SK-MEL-5 (cell line): ENCODE results near the gene ADGRV1. TPM values are rescaled to one million over a fixed set of nuclear protein-coding genes. Genes with fewer than 3 reads are reported as not detected.

Experiments used
- DNase-seq: peaks from one replicate; pipeline ENCODE4 v3.0.0-alpha.2; 2016; ENCODE audit warnings: low read depth, low spot score
- in situ Hi-C: cut with HindIII; loops from 2 replicates; pipeline ENCODE4 v1.10.0; 2016; ENCODE audit warnings: low sequenced_read_pairs, high pct_unique_total_duplicates, low pct_unique_long_range_greater_than_20kb
- total RNA-seq: library from RNA; depleted of rRNA; stranded (reverse); fragments of >200 nt; shearing (Covaris generic); gene quantifications from 2 replicates; pipeline ENCODE4 v1.2.3, GENCODE V29; 2014

Gene ADGRV1
- total RNA-seq, 1 experiment from 2014 or later, result 0.58 TPM

DNA sequence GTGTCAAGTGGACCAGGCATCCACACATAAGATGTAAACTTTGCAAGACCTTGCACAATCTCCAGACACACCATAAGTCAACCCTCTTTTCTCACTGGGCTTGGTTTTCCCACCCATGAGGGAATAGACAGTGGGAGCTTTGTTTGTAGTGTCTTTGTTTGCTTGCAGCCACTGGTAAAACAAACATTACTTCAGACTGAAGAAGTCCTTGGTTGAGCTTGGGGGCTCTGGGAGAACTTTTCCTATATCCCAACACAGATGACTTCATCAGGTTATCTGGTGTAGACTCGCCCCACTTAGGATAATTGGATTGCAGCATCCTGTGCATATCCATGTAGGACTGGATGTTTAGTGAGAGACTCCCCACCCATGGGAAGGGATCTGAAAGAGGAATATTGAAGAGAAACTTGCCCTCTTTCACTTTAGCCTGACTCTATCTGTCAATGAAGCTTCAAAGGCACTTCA is 11.5 kb upstream of the ADGRV1 start:
- peak; percentile 63 for DNase-seq
- in situ Hi-C loops, result no loop called here

DNA sequence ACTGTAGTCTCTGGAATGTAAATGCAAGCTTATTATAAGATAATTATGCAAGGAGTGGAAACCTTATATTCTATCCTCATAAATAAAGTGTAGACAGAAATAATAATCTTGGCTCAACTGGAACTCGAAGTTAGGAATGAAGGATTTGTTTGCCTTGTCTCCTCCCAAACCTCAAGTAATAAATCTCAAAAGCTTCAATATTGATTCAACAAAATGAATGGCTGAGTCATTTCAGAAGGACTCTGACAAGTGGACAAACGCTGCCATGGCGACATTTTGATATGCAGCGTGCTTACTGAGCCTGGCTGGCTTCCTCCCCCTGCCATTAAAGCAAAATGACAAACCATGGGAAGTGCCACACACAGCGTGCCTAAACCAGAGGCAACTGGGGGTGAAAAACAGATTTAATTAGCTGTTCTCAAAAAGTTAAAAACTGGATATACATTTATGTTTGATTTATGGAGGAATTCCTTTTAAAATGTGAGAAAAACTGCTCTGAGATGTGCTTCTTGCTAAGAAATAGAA is 10.5 kb upstream of the ADGRV1 start:
- DNase-seq, result peak; percentile 6
- in situ Hi-C loops, result no loop called here

DNA sequence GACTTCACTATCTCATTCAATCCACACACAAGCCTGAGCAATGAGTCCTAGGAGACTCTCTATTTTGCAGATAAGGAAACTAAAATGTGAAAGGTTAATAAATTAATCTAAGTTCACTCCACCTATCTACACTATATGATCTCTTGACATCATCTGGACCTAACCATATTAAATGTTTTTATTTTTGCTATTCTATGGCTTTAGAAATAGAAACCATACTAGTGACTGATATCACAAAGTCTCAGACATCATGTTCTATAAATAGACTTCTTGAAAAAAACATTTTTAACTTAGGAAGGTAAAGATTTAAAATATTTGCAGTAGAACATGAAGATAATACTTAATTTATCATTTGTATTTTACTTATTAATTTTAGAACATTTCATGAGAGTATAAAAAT is 9.4 kb upstream of the ADGRV1 start:
- no peak for DNase-seq
- in situ Hi-C loops, result no loop called here

DNA sequence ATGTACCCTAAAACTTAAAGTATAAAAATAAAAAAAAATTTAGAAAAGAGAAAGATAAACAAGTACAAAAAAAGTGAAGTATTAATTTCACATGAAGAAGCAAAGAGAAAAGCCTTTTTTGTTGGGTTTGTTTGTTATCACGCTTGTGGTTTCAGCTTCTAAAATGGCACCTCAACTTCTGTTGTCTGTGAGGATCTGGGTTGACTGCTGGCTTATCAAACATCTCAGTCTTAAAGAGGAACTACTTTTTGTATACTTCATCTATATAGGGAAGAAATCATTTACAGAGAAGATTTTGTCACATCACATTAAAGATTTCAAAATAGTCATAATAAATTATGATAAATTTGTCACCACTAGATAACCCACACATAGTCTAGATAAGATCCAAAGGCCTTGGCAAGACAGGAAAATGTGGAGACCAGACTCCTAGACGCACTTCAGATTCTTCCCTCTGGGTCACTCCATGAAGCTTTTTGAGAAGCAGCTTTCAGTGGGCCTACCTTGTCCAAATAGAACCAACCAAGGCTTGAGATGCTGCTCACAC is 8.8 kb upstream of the ADGRV1 start:
- in situ Hi-C loops, result no loop called here
- no peak for DNase-seq

DNA sequence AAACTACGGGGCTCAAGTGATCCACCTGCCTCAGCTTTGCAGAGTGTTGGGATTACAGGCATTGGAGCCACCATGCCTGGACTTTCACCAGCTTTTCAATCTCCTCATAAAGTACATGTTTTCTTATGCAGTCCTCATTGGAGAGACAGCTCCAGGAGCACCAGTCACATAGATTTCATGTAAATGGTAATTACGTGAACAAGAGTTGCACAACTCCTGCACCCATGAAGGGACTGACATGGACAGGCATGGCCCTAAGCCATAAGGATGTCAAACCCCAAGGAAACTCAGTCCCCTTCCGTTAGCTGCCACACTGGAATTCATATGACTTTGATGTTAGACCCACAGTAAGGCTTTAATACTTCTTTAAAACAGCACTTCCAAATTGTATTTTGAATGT is 7.6 kb upstream of the ADGRV1 start:
- DNase-seq, result no peak
- in situ Hi-C loops, result no loop called here

DNA sequence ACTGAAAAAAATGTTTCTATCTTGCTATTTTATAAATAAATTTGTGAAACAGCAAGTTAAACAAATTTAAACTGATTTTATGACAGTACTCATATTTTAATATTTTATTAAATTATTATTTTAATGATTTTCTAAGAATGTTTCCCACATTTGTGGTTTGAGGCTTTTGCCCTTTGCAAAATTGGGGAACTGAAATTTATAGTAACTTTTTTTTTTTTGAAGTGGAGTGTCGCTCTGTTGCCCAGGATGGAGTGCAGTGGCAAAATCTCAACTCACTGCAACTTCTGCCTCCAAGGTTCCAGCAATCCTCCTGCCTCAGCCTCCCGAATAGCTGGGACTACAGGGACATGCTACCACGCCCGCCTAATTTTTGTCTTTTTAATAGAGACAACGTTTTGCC is 7.2 kb upstream of the ADGRV1 start:
- in situ Hi-C loops, result no loop called here

DNA sequence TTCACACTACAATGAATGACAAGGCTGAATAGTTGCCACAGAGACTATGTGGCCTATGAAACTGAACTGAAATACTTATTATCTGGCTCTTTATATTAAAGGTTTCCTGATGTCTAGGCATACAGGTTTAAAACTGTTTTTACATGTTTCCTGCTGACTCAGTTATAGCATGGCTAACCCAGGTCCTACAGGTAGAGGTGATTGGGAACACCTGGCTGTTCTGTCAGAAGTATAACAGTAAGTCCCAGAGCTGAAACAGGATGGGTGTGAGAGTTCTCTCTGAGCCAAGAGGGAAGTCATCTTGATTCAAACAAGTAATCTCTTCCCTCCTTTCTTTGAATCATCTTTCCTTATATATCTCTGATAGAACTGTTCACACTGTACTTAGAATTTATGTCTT is 4.9 kb upstream of the ADGRV1 start:
- no peak for DNase-seq
- in situ Hi-C loops, result no loop called here

More for the DNA sequence above, 7.2 kb upstream of the ADGRV1 start:
- DNase-seq, result no peak

DNA sequence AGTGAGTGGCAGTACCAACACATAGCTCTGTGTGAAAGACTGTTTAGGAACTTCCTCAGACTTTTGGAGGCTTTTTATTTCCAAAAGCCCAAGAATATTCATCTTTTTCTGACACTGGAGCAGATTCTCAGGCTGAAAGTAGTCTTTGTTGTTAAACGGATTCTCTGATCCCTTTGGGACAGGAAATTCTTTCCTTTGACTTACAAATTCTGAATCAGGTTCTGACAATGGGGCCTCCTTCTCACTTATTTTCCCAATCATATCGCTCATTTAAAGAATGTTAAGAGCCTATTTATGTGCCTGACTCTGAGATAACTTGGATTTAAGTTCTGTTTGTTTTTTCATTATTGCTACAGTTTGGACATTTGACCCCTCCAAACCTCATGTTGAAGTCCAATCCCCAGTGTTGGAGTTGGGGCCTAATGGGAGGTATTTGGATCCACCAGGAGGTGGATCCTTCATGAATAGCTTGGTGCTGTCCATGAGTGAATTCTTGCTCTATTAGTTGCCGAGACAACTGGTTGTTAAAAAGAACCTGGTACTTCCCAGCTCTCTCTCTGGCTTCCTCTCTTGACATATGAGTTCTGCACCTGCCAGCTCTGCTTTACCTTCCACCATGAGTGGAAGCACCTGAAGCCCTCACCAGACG is 4.1 kb upstream of the ADGRV1 start:
- DNase-seq, result no peak
- in situ Hi-C loops, result no loop called here

DNA sequence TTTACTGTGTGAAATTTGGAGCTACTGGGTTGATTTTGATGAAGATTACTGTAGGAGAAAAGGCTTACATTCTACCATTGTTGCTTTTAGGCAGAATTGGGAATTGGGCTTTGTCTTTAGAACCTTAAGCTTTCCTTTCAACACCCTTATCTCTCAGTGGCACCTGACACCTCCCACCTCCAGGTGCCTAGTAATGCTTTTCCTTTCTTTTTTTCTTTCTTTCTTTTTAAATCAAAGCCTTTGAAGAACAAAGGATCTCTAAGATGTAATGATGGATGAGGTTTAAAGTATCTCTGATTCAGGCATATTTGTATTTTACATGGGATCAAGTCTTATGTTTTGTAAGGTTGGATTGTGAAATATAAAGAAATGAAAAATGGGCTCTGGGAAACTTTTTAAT is 2.9 kb upstream of the ADGRV1 start:
- DNase-seq, result no peak
- in situ Hi-C loops, result no loop called here

DNA sequence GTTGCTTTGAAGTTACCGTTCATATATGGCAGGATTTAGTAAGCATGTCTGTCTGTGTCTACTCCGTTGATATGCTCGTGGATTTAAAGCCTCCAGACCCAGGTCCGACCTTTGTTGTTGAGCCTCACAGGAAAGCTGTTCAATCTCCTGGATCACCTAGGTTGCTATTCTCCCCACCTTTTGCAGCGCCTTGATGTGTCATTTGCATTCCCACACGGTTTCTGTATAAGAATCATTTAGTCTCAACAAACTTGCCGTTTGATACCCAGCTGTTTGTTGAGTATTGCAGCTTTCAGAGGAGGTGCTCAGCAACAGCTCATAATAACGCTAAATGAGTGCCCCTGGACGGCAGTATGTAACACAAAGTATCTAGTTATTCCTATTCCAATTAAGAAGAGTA is 1.2 kb upstream of the ADGRV1 start:
- in situ Hi-C loops, result no loop called here
- DNase-seq, result no peak

DNA sequence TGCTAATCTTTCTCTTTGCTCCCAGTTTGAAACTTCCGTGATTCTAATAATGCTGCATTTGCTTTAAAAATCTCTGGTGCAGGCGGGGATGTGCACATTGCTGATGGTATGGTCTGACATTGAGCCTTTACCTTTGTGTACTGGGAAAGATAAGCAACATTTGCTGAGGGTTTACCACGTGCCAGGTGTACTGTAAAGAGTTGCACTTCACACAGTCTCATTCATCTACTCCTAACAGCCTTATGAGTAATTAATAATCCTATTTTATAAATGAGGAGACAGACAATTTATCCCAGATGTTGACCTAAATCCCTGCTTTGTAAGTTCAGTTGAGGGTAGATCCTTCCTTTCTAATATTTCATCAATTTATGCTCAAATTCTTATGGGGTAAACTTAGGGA is 726 bp upstream of the ADGRV1 start:
- no peak for DNase-seq

DNA sequence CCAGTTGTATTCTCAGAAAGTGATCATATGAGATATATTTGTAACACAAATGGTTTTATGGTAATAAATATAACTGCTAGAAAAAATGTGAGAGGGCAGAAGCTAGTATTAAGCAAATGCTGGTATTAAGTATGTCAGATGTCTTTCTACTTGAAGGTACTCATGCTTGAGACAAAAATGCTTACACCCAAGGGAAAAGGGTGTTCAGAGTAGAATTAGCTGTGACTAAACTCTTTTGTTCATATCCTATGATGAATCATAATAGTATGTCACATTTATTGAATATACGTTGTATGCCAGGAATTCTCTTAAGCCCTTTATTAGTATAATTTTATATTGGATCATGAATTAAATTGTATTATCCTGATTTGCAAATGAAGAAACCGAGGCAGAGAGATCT is 2.2 kb downstream of the ADGRV1 start:
- in situ Hi-C loops, result no loop called here

More for the DNA sequence above, 726 bp upstream of the ADGRV1 start:
- in situ Hi-C loops, result no loop called here

DNA sequence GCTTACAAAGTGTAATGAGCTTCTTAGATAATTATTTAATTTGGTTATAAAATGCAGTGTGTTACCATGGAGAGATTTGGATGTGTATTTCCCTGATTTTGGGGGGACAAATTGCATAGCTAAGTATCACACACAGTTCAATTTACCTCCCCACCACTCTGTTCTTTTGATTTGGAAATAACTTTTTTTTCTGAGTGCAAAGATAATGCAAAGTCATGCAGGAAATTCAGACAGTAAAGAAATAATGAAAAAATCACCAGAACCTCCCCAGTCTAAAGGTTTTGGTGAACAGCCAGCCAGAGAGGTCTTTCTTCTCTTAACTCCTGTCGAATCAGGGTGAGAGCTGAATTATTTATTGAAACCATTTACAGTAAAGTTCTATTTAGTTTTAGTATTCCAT is 3.2 kb downstream of the ADGRV1 start:
- in situ Hi-C loops, result no loop called here
- DNase-seq, result no peak

More for the DNA sequence above, 2.2 kb downstream of the ADGRV1 start:
- DNase-seq, result no peak

DNA sequence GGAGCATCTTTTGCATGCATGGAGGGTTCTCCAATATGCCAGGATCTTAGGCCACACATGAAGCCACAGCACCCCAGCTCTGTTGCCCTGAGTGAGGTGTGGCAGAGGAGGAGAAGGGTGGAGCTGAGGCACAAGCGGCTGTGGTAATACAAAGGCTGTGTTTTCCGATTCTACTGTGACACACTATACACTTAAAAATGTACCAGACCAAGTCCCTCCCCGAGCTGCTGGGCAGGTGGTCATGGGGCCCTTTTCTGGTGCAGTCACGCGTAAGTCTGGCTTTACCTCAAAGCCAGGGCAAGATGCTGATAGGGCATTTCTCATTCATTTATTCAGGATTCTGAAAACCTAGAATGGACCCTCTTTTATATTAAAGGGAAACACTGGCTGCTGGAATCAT is 3.7 kb downstream of the ADGRV1 start:
- no peak for DNase-seq
- in situ Hi-C loops, result no loop called here

DNA sequence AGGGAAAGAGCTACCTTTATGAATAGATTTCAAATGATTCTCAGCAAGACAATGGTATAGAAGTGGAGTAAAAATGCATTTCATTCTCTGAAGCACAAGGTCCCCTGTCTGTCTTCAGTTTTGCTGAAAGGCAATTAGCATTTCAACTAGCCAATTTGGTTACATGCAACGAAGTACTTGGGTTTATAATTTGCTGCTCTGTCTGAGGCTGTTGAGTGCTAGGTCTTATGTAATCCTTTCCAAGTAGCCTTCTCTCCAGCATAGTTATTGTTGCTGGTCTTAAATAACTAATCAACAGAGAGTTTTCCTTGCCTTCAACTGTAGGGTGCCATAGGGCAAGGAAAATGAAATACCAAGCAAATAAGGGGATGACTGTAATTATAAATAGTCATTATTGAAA is 4.5 kb downstream of the ADGRV1 start:
- DNase-seq, result no peak
- in situ Hi-C loops, result no loop called here

DNA sequence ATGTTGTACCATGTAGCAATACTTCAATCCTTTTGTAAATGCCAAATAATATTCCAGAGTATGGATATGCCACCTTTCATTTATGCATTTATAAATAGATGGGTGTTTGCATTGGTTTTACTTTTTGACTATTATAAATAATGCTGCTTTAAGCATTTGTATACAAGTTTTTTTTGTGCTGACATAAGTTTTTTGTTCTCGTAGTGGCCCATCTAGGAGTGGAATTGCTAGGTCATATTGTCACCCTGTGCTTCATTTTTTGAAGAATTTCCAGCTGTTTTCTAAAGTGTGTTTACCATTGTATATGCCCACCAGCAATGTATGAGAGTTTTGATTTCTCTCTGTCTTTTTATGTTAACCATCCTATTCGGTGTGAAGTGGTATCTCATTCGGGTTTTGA is 6.9 kb downstream of the ADGRV1 start:
- in situ Hi-C loops, result no loop called here
- DNase-seq, result no peak

DNA sequence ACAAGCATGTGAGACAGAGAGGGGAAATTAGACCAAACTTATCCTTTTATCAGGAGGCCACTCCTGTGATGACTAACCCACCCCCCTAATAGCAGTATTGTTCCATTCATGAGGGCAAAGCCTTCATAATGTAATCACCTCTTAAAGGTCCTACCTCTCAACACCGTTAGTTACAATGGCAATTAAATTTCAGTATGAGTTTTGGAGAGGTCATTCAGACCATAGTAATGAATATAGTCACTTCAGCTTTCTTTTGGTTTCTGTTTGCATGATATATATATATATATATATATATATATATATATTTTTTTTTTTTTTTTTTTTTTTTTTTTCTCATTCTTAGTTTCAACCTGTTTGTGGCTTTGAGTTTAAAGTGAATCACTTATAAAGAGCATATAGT is 10.5 kb downstream of the ADGRV1 start:
- in situ Hi-C loops, result no loop called here
- DNase-seq, result no peak

DNA sequence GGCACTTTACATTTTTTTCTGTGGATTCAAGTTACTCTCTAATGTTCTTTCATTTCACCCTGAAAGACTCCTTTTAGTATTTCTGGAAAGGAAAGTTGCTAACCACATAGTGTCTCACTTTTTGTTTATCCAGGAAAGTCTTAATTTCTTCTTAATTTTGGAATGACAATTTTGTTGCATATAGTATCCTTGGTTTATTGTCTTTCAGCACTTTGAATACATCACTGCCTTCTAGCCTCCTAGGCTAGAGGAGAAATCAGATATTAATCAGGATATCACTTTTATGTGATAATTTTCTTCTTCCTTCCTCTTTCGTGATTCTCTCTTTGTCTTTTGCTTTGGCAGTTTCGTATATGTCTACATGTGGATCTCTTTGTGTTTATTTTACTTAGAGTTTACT is 11.4 kb downstream of the ADGRV1 start:
- in situ Hi-C loops, result no loop called here
- no peak for DNase-seq

DNA sequence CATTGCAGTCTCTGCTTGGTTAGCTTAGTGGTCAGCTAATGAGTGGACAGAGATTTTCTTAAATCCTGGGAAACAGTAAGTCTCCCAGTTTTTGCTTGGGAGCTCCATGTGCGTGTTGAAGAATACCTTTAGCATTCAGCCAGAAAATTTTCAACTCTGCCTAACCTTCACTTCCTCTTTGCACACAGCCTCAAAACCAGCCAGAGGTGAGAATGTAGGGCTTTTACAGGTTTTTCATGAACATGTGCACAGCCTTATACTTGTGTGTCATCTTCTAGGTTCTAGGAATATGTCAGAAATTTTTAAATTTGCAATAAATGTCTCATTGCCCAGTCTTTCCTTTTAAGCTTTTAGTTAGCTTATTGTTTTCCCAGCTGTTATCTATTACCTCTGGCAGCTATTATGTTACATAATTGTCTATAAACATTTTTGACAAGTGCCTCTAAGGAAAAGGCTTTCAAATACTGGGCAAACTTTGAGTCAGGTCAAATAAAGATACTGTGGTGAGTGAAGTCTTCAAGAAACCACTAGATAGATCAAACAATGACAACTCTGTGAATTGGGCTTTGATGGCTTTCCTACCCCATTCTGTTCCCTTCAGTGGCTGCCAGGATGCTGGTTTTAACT is 12.7 kb downstream of the ADGRV1 start:
- DNase-seq, result no peak
- in situ Hi-C loops, result no loop called here
